GM19397 (cell line): ENCODE results near the gene EFTUD2.

ENCODE experiments used
- ATAC-seq: cut with Tn5 transposase; IDR thresholded peaks from one replicate; pipeline ENCODE4 v1.9.1; 2021; ENCODE audit warnings: mild to moderate bottlenecking, moderate library complexity; ENCODE audit not compliant: unreplicated experiment

The EFTUD2 gene

GRCh38 chr17:44925731-44926697, 26.8 kb upstream of the EFTUD2 start:
- no peak for ATAC-seq

GRCh38 chr17:44924107-44924544, 24.9 kb upstream of the EFTUD2 start:
- ATAC-seq: no peak

- ATAC-seq: no peak
These were observed 23.7 kb upstream of the EFTUD2 start for GRCh38 chr17:44922746-44923470.

GRCh38 chr17:44922136-44922535, 22.9 kb upstream of the EFTUD2 start:
- no peak for ATAC-seq

GRCh38 chr17:44921122-44921882, 22.1 kb upstream of the EFTUD2 start:
- ATAC-seq: no peak

- ATAC-seq: no peak
These were observed 21.3 kb upstream of the EFTUD2 start for GRCh38 chr17:44920565-44920940.

GRCh38 chr17:44919885-44920564, 20.8 kb upstream of the EFTUD2 start:
- ATAC-seq: peak; percentile 66

- no peak for ATAC-seq
These were observed 20.2 kb upstream of the EFTUD2 start for GRCh38 chr17:44919411-44919810.

GRCh38 chr17:44918006-44918405, 18.8 kb upstream of the EFTUD2 start:
- ATAC-seq: no peak

GRCh38 chr17:44917456-44917855, 18.2 kb upstream of the EFTUD2 start:
- no peak for ATAC-seq

- ATAC-seq: no peak
These were observed 17.6 kb upstream of the EFTUD2 start for GRCh38 chr17:44916781-44917241.

GRCh38 chr17:44915862-44916780, 16.9 kb upstream of the EFTUD2 start:
- no peak for ATAC-seq

GRCh38 chr17:44915321-44915726, 16.1 kb upstream of the EFTUD2 start, which contains the start of gene GFAP:
TSS of gene GFAP (minus strand) at chr17:44915500. CDS start at chr17:44915486, 14 bp downstream.
- ATAC-seq: no peak

GRCh38 chr17:44914698-44915271, 15.5 kb upstream of the EFTUD2 start:
- no peak for ATAC-seq

- no peak for ATAC-seq
These were observed 14.9 kb upstream of the EFTUD2 start for GRCh38 chr17:44914148-44914547.

- ATAC-seq: no peak
These were observed 14.4 kb upstream of the EFTUD2 start for GRCh38 chr17:44913676-44914075.

GRCh38 chr17:44912763-44913544, 13.7 kb upstream of the EFTUD2 start:
- no peak for ATAC-seq
